Measurements from ENCODE around the gene MPPED2.

Gene MPPED2

GRCh38 chr11:30496935-30497334 is 89.2 kb downstream of the MPPED2 start:
- H3K4me3 ChIP-seq (replicated peaks; ENCODE audit: insufficient read depth, low read length) = no peak overlapping the region
- TF ChIP-seq CTCF (IDR thresholded peaks at IDR 0.05; ENCODE audit: insufficient read depth, low read length) (no peak), GABPA (IDR thresholded peaks at IDR 0.05; ENCODE audit: low read depth) (no peak), SPI1 (IDR thresholded peaks at IDR 0.05; ENCODE audit: borderline replicate concordance, low read depth) (no peak), POLR2AphosphoS5 (IDR thresholded peaks at IDR 0.05; ENCODE audit: low read depth) (no peak), REST (IDR thresholded peaks at IDR 0.05; ENCODE audit: insufficient replicate concordance, low read depth) (no peak)
- H3K27me3 ChIP-seq (ENCODE audit: insufficient read depth, poor library complexity, severe bottlenecking) = no peaks in the 10 kb centered on the region
- H3K27ac ChIP-seq (replicated peaks) = no peak overlapping the region
- DNase-seq (ENCODE audit: low read depth in 1 of 2, low spot score in 1 of 2) = no peak

GRCh38 chr11:30495437-30495836 is 90.7 kb downstream of the MPPED2 start:
- no peak overlapping the region for H3K27ac ChIP-seq (replicated peaks)
- TF ChIP-seq CTCF (IDR thresholded peaks at IDR 0.05; ENCODE audit: insufficient read depth, low read length) (no peak), REST (IDR thresholded peaks at IDR 0.05; ENCODE audit: insufficient replicate concordance, low read depth) (no peak), SPI1 (IDR thresholded peaks at IDR 0.05; ENCODE audit: borderline replicate concordance, low read depth) (no peak), GABPA (IDR thresholded peaks at IDR 0.05; ENCODE audit: low read depth) (no peak), POLR2AphosphoS5 (IDR thresholded peaks at IDR 0.05; ENCODE audit: low read depth) (no peak)
- DNase-seq (ENCODE audit: low read depth in 1 of 2, low spot score in 1 of 2) = no peak
- H3K27me3 ChIP-seq (ENCODE audit: insufficient read depth, poor library complexity, severe bottlenecking) = no peaks in the 10 kb centered on the region
- H3K4me3 ChIP-seq (replicated peaks; ENCODE audit: insufficient read depth, low read length) = no peak overlapping the region

- no peak overlapping the region for H3K4me3 ChIP-seq (replicated peaks; ENCODE audit: insufficient read depth, low read length)
- no peaks in the 10 kb centered on the region for H3K27me3 ChIP-seq (ENCODE audit: insufficient read depth, poor library complexity, severe bottlenecking)
- TF ChIP-seq GABPA (IDR thresholded peaks at IDR 0.05; ENCODE audit: low read depth) (no peak), CTCF (IDR thresholded peaks at IDR 0.05; ENCODE audit: insufficient read depth, low read length) (no peak)
- no peak overlapping the region for H3K27ac ChIP-seq (replicated peaks)
- no peak for DNase-seq (ENCODE audit: low read depth in 1 of 2, low spot score in 1 of 2)
These were observed 96.6 kb downstream of the MPPED2 start for GRCh38 chr11:30489511-30489910.

- no peak for DNase-seq (ENCODE audit: low read depth in 1 of 2, low spot score in 1 of 2)
- TF ChIP-seq GABPA (IDR thresholded peaks at IDR 0.05; ENCODE audit: low read depth) (no peak), SPI1 (IDR thresholded peaks at IDR 0.05; ENCODE audit: borderline replicate concordance, low read depth) (no peak), POLR2AphosphoS5 (IDR thresholded peaks at IDR 0.05; ENCODE audit: low read depth) (no peak), REST (IDR thresholded peaks at IDR 0.05; ENCODE audit: insufficient replicate concordance, low read depth) (no peak), CTCF (IDR thresholded peaks at IDR 0.05; ENCODE audit: insufficient read depth, low read length) (no peak)
- Histone ChIP-seq H3K27ac (replicated peaks) (no peak overlapping the region), H3K27me3 (ENCODE audit: insufficient read depth, poor library complexity, severe bottlenecking) (no peaks in the 10 kb centered on the region), H3K4me3 (replicated peaks; ENCODE audit: insufficient read depth, low read length) (no peak overlapping the region)
These were observed 97.1 kb downstream of the MPPED2 start for GRCh38 chr11:30489076-30489475.

All from HL-60 (cell line).